Transverse colon (tissue), 3 donors: ENCODE results near the gene MAFB.

Experiments used
- POLR2A ChIP-seq: fragments of 450-650 bp; IDR thresholded peaks from one replicate; pipeline ENCODE4 v1.6.1; 2016; ENCODE audit warnings: antibody characterized with exemption, mild to moderate bottlenecking, moderate library complexity
- TF ChIP-seq, protein P1 (sequence below), 5 experiments: fragments of 200-600 bp in 3 of 5; fragments of 450-650 bp in 2 of 5; sonication (generic) in 3 of 5; IDR thresholded peaks; 1 replicate in 2 of 5; 2 replicates in 3 of 5; pipeline ENCODE4 v1.5.1; 2016 to 2017; ENCODE audit warnings: antibody characterized with exemption in 5 of 5, inconsistent platforms in 3 of 5, mild to moderate bottlenecking in 2 of 5, moderate library complexity in 1 of 5

DNA sequence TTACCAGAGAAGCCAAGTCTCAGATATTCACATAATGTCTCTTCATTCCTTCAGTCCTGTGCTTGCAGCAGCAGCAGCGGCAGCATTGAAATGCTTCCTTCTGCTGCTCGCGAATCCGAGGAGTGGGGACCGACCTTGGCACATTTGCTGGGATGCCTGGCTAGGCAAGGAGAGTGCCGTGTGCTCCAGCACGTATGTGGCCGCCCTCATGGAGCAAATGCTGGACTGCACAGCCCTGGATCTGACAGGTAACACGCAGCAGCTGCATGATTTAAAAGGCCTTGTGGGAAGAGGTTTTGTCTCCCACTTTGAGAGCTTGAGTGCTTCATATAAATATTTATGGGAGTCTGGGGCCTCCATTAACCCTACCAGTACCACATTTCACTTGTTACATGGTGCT lies 9.9 kb downstream of the MAFB start:
- TF ChIP-seq POLR2A, result no peak
- TF ChIP-seq, protein P1, sequence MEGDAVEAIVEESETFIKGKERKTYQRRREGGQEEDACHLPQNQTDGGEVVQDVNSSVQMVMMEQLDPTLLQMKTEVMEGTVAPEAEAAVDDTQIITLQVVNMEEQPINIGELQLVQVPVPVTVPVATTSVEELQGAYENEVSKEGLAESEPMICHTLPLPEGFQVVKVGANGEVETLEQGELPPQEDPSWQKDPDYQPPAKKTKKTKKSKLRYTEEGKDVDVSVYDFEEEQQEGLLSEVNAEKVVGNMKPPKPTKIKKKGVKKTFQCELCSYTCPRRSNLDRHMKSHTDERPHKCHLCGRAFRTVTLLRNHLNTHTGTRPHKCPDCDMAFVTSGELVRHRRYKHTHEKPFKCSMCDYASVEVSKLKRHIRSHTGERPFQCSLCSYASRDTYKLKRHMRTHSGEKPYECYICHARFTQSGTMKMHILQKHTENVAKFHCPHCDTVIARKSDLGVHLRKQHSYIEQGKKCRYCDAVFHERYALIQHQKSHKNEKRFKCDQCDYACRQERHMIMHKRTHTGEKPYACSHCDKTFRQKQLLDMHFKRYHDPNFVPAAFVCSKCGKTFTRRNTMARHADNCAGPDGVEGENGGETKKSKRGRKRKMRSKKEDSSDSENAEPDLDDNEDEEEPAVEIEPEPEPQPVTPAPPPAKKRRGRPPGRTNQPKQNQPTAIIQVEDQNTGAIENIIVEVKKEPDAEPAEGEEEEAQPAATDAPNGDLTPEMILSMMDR (IDR thresholded peaks at IDR 0.05), result no peak
